ENCODE measurements around the gene MAGEB3.
A peak's percentile ranks its signal among the peaks of the same experiment; 100 is the strongest.

MAGEB3 gene

DNA sequence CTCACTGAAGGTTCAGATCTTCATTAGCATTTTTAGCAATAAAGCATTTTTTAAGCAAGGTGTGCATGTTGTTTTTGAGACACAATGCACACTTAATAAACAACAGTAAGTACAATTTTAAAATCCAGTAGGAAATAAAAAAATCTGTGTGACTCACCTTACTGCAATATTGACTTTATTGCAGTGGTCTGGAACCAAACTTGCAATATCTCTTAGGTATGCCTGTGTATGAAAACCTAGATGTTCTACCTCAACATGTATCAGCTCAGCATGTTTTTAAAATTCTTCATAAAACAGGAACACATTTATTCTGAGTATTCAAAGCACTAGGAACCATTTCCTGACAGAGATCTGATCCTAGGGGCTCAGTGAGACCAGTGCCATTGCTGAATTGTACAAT is 52.1 kb downstream of the MAGEB3 start:
- no peak for DNase-seq

DNA sequence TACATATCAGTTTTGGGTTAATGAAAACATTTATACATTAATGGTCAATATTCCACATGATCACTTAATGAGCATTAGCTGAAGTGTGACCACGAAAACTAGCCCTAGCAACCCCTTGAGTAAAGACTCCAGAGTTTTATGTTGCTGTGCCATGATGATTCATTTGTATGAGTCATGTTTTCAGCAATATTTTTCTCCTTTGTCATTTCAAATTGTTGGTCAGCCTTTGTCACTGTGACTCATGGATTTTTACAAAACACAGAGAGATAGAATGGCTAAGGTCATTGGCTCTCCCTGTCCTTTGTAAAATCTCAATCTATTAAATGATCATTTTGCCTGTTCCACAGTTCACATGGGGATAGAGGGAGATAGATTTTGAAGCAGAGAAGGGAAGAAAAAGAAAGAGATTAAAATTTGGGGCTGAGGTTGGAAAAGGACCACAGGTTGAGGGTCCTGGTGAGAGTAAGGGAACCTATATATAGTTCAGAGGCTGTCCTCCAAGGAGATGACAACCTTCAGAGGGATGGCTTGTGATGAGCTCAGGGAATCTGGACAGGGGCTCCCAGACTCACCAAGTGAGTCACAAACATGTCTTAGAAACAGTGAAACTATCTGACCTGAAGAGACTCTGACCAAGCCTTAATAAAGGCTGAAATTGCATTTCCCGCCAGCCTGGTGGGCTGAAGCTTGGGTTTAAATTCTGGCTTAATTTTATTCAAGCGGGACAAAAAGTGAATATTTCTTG is 53.2 kb downstream of the MAGEB3 start:
- DNase-seq: peak; percentile 22

Data from activated CD4-positive, alpha-beta T cell treated with anti-CD3 and anti-CD28 coated beads, Interleukin-2, Interleukin-6, amounts not matched to agents 100 ng/mL and 50 ng/mL, durations not matched to agents 16 hours and 8 hours (primary cell).